ENCODE results near the gene BRIP1.
"Not testable (repeated sequence)": the region's sequence is repeated elsewhere in the genome, so short reads cannot be mapped to it uniquely, and the experiment has no call there.

Gene BRIP1

DNA sequence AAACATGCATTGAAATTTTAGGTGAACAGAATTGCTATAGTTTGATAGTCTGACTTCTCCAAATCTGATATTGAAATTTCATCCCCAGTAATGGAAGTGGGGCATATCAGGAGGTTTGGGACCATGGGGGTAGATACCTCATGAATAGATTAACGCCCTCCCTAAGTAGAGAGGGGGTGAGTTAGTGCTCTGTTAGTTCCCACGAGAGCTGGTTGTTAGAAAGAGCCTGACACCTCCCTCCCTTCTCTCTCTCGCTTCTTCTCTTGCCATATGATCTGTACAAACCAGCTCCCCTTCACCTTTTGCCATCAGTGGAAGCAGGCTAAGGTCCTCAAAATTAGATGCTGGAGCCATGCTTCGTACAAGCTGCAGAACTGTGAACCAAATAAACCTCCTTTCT, 78.8 kb downstream of the BRIP1 start:
- no peak overlapping the region for H3K4me3 ChIP-seq (ENCODE audit: low read depth, low read length)
- TF ChIP-seq, protein P1, sequence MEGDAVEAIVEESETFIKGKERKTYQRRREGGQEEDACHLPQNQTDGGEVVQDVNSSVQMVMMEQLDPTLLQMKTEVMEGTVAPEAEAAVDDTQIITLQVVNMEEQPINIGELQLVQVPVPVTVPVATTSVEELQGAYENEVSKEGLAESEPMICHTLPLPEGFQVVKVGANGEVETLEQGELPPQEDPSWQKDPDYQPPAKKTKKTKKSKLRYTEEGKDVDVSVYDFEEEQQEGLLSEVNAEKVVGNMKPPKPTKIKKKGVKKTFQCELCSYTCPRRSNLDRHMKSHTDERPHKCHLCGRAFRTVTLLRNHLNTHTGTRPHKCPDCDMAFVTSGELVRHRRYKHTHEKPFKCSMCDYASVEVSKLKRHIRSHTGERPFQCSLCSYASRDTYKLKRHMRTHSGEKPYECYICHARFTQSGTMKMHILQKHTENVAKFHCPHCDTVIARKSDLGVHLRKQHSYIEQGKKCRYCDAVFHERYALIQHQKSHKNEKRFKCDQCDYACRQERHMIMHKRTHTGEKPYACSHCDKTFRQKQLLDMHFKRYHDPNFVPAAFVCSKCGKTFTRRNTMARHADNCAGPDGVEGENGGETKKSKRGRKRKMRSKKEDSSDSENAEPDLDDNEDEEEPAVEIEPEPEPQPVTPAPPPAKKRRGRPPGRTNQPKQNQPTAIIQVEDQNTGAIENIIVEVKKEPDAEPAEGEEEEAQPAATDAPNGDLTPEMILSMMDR (IDR thresholded peaks at IDR 0.05; ENCODE audit: low read depth, low read length), result no peak

DNA sequence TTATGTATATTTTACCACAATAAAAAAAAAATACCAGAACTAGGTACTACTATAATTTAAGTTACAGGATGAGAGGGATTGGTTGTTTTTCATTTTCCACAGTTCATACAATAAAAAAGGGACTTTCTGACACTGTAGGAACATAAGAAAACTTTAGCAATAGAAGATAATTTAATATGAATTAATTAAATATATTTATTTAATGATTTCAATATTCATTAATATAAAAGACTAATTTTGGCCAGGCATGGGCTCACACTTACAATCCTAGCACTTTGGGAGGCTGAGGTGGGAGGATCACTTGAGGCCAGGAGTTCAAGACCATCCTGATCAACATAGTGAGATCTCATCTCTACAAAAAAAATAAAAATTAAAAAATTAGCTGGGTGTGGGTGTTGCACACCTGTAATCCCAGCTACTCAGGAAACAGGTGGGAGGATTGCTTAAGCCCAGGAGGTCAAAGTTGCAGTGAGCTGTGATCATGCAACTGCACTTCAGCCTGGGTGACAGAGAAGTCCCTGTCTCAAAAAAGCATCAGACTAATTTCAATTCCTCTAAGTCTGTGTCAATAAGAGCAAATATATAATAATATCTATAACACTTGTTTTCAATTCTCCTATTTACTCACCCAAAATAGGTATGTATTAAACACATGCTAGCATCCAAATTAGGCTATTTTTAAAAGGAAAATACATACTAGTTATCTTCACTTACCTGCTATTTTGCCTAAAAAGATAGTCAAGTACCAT, 79.6 kb downstream of the BRIP1 start:
- TF ChIP-seq, protein P1 (IDR thresholded peaks at IDR 0.05; ENCODE audit: low read depth, low read length), result no peak
- H3K4me3 ChIP-seq (ENCODE audit: low read depth, low read length), result no peak overlapping the region

DNA sequence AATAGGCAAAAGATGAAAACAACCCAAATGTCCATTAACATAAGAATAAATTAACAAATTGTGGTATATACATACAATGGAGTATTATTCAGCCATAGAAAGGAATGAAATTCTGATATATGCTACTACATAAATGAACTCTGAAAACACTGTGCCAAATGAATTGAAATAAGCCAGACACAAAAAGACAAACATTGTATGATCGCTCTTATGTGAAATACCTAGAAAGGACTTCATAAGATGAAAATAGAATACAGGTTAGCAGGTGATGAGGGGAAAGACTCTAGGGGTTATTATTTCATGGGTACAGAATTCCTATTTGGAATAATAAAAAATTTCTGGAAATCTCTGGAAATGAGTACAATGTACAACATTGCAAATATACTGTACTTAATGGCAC, 80.2 kb downstream of the BRIP1 start:
- TF ChIP-seq, protein P1 (IDR thresholded peaks at IDR 0.05; ENCODE audit: low read depth, low read length), result no peak
- no peak overlapping the region for H3K4me3 ChIP-seq (ENCODE audit: low read depth, low read length)

DNA sequence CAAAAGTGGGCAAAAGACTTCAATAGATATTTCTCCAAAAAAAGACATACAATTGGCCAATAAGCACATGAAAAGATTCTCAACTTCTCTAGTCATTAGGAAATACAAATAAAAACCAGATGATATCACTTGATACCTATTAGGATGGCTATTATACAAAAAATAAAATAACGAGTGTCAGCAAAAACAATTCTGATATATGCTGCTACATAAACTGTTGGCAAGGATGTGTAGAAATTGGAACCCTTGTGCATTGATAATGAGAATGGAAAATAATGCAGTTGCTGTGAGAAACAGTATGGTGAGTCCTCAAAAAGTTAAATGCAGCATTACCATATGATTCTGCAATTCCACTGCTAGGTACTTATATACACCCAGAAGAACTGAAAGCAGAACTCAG, 80.6 kb downstream of the BRIP1 start:
- H3K4me3 ChIP-seq (ENCODE audit: low read depth, low read length), result no peak overlapping the region
- TF ChIP-seq, protein P1 (IDR thresholded peaks at IDR 0.05; ENCODE audit: low read depth, low read length), result no peak

DNA sequence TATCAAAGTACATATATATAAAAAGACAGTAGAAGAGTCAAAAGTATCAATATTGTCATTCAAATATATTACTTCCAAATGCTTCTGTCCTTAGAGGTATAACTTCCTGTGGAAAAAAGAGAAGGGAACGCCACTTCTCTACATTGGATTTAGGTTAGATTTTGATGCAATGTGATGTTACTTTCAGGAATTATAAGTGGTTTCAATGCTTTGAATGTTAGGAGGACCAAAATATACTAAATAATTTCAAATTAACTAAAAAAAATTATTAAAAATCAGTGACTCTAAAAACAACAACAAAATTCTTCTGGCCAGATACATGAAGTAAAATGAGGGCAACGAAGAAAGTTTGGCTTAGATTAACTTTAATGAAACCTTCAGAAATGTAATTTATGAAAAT, 88.0 kb downstream of the BRIP1 start:
- TF ChIP-seq, protein P1 (IDR thresholded peaks at IDR 0.05; ENCODE audit: low read depth, low read length), result no peak
- no peak overlapping the region for H3K4me3 ChIP-seq (ENCODE audit: low read depth, low read length)

DNA sequence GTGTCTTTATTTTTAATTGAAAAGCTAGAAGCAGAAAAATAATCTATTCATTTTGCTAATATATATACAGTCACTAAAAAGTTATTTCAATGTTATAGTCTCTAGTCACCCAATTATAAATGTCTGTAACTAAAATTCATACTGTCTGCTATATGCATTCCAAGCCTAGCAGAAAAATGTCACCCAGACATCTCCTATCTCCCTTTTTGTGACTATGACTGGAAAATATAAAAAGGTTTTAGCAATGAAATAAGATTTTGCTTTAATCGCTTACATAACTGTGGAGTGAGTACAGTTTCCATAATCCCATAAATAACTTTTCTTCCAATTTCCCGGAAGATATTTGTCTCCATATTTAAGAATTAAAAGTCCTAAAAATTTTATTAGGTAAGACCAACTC, 88.6 kb downstream of the BRIP1 start:
- H3K4me3 ChIP-seq (ENCODE audit: low read depth, low read length), result no peak overlapping the region
- TF ChIP-seq, protein P1 (IDR thresholded peaks at IDR 0.05; ENCODE audit: low read depth, low read length), result no peak

DNA sequence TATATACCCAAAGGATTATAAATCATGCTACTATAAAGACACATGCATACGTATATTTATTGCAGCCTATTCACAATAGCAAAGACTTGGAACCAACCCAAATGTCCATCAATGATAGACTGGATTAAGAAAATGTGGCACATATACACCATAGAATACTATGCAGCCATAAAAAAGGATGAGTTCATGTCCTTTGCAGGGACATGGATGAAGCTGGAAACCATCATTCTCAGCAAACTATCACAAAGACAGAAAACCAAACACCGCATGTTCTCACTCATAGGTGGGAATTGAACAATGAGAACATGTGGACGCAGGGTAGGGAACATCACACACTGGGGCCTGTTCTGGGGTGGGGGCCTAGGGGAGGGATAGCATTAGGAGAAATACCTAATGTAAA, 89.2 kb downstream of the BRIP1 start:
- not testable (repeated sequence) for H3K4me3 ChIP-seq (ENCODE audit: low read depth, low read length)

All from WI38 (cell line).